Activated CD8-positive, alpha-beta memory T cell treated with anti-CD3 and anti-CD28 coated beads for 24 hours (primary cell): ENCODE data around the gene SUN1.

Experiments used
- DNase-seq: peaks from one replicate; pipeline ENCODE4 v3.0.0-alpha.2; 2020

Gene SUN1

GRCh38 chr7:815284-816216 is 16.7 kb upstream of the SUN1 start:
- peak; percentile 64 for DNase-seq

- DNase-seq = peak; percentile 96
Observed at GRCh38 chr7:816300-816750, 16.0 kb upstream of the SUN1 start.

- peak; percentile 75 for DNase-seq
Observed at GRCh38 chr7:816751-817671, 15.3 kb upstream of the SUN1 start.

GRCh38 chr7:818031-818699 is 14.1 kb upstream of the SUN1 start:
- DNase-seq = no peak

- DNase-seq = no peak
Observed at GRCh38 chr7:820341-820740, 11.9 kb upstream of the SUN1 start.

- DNase-seq = no peak
Observed at GRCh38 chr7:821688-822087, 10.6 kb upstream of the SUN1 start.

- no peak for DNase-seq
Observed at GRCh38 chr7:822692-823276, 9.5 kb upstream of the SUN1 start.

GRCh38 chr7:823649-824048 is 8.6 kb upstream of the SUN1 start:
- DNase-seq = no peak

GRCh38 chr7:824081-824480 is 8.2 kb upstream of the SUN1 start:
- no peak for DNase-seq

- no peak for DNase-seq
Observed at GRCh38 chr7:824664-825063, 7.6 kb upstream of the SUN1 start.

GRCh38 chr7:825386-825785 is 6.9 kb upstream of the SUN1 start:
- no peak for DNase-seq

GRCh38 chr7:826230-826917 is 5.9 kb upstream of the SUN1 start:
- no peak for DNase-seq

- DNase-seq = no peak
Observed at GRCh38 chr7:828793-829561, 3.3 kb upstream of the SUN1 start.

GRCh38 chr7:830069-830468 is 2.2 kb upstream of the SUN1 start:
- no peak for DNase-seq

GRCh38 chr7:831596-832166 is 595 bp upstream of the SUN1 start:
- DNase-seq = no peak

- no peak for DNase-seq
Observed at GRCh38 chr7:832968-833424, 720 bp downstream of the SUN1 start.

GRCh38 chr7:833601-834258 is 1.5 kb downstream of the SUN1 start:
- DNase-seq = no peak

- DNase-seq = no peak
Observed at GRCh38 chr7:834277-834676, 2.0 kb downstream of the SUN1 start.

GRCh38 chr7:835021-835420 is 2.7 kb downstream of the SUN1 start:
- no peak for DNase-seq
